AG10803 (cell line): ENCODE results near the gene MAGI1.

Experiments
- DNase-seq: peaks from one replicate; pipeline ENCODE4 v3.0.0; 2010; ENCODE audit warnings: low read depth
- H3K4me3 ChIP-seq: 2 replicates; pipeline ENCODE4 v1.5.1; 2011; ENCODE audit warnings: mild to moderate bottlenecking, low read length, control low read depth
- CTCF ChIP-seq: conservative IDR thresholded peaks from 2 replicates; pipeline ENCODE4 v1.5.1; 2011; ENCODE audit warnings: mild to moderate bottlenecking, low read length, control low read depth, inconsistent platforms

MAGI1 gene

GRCh38 chr3:65385805-65386204, 652.9 kb downstream of the MAGI1 start:
- no peak for TF ChIP-seq CTCF
- DNase-seq: no peak
- H3K4me3 ChIP-seq: no peak overlapping the region

GRCh38 chr3:65381496-65382010, 657.2 kb downstream of the MAGI1 start:
- no peak overlapping the region for H3K4me3 ChIP-seq
- no peak for TF ChIP-seq CTCF
- no peak for DNase-seq

GRCh38 chr3:65379223-65379622, 659.5 kb downstream of the MAGI1 start:
- no peak for DNase-seq
- H3K4me3 ChIP-seq: no peak overlapping the region
- TF ChIP-seq CTCF: no peak

- no peak overlapping the region for H3K4me3 ChIP-seq
- no peak for TF ChIP-seq CTCF
- DNase-seq: no peak
Measured at GRCh38 chr3:65377637-65378036, 661.1 kb downstream of the MAGI1 start.

GRCh38 chr3:65376426-65376825, 662.3 kb downstream of the MAGI1 start:
- no peak overlapping the region for H3K4me3 ChIP-seq
- no peak for DNase-seq
- no peak for TF ChIP-seq CTCF

GRCh38 chr3:65371053-65371452, 667.7 kb downstream of the MAGI1 start:
- no peak for TF ChIP-seq CTCF
- DNase-seq: no peak
- H3K4me3 ChIP-seq: no peak overlapping the region

GRCh38 chr3:65368866-65369265, 669.9 kb downstream of the MAGI1 start:
- DNase-seq: no peak
- TF ChIP-seq CTCF: no peak
- H3K4me3 ChIP-seq: no peak overlapping the region
